Measurements from ENCODE around the gene WDR27.
"Not testable (repeated sequence)": the region's sequence is repeated elsewhere in the genome, so short reads cannot be mapped to it uniquely, and the experiment has no call there.

The WDR27 gene

DNA sequence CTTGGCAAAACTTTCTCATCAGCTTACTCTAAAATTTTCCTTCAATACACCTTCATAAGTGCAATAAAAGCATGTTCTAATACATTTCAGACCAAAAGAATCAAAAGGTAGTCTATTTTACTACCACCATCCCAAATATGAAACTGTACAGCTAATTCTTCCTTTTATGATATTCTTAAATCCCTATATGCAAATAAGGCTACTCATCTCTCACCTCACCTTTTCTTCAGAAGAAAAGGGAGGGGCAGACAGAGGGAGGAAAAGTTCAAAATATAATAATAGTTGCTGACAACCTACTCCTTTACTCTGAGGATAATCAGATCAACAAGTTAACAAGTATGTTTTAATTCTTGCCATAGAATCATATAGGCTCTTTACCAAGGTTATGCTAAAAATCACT, 7.5 kb upstream of the WDR27 start:
- no peak for DNase-seq

DNA sequence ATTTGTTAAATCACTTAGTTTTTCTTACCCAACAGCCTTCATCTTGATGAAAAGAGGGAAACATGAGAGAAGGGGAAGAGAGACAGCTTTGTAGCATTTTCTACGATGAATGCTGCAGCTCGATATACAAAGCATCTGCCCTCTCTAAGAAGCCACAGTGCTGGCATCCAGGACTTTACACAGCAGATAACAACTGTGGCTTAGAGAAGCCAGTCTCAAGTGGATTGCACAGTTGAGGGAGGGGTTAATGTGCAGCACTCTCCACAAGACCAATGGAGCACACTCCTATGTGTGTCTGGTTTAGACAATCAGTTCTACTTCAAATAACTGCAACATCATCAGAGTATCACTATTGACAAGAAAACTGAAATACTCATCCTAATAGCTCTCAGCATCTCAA, 5.9 kb upstream of the WDR27 start:
- DNase-seq: no peak

DNA sequence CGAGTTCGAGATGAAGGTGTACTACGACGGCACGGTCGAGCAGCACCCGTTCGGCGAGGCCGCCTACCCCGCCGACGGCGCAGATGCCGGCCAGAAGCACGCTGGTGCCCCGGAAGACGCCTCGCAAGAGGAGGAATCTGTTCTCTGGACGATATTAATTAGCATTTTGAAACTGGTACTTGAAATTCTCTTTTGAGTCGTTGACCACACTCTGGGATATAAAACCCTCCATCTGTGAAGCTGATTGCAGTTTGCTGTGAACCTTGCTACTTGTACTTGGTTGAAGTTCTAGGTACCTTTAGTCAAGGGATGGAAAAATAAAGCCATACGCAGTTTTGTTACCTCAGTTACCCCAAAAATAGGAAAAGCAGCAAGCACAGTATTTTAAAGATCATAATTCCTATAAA, 1.0 kb upstream of the WDR27 start:
- DNase-seq: no peak

DNA sequence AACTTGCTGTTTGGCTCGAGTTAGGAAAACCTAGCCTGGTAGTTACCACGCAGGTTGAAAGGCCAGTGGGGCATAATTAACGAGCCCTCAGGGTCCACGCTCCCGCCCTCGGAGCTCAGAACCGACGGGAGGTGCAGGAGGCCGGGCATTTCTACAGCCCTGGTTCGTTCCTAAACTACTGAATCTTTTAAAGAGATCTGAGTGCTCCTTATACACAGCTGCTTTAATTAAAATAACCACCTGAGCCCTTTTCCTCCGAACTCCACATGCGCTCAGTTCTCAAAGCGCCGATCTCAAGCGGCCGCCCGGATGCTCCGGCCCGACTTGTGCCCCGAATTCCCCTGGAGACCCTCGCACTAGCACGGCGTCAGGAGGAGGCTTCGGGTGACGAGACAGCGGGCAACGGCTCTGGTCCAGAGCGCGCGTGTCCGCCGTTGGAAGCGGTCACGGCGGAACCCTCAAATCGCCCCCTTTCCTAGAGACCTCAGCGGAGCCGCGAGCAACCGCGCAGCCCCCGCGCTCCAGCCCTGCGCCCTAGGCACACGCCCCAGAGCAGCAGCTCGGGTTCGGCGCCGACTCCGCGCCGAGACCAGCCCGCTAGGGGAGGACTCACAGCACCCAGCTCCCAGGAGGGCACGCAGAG, 397 bp downstream of the WDR27 start:
- no peak for DNase-seq

DNA sequence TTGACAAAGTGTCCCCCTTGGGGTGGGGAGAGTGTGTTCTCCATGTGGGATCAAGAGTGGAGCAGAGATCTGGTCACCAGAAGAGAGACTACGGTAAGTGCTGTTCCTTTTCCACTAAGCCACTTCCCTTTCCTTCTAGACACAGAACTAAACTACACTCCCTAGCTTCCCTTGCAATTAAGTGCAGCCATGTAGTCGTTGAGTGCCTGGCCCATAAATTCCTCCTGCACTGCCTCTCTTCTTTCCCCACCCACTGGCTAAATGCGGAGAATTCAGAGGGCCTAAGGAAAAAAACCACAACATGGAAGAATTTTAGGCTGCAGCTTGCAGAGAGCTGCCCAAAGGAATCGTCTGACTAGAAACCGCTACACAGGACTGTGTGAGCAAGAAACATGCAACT, 1.5 kb downstream of the WDR27 start:
- DNase-seq: no peak

DNA sequence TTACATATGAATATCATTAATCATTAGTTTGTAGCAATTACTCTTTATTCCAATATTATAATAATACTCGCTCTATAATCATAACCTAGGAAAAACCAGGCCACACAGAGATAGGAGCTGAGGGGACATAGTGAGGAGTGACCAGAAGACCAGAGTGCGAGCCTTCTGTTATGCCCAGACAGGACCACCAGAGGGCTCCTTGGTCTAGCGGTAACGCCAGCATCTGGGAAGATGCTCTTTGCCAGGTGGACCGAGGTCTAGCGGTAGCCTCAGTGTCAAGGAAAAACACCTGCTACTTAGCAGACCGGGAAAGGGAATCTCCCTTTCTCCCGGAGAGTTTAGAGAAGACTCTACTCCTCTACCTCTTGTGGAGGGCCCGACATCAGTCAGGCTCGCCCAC, 4.7 kb downstream of the WDR27 start:
- DNase-seq: not testable (repeated sequence)

DNA sequence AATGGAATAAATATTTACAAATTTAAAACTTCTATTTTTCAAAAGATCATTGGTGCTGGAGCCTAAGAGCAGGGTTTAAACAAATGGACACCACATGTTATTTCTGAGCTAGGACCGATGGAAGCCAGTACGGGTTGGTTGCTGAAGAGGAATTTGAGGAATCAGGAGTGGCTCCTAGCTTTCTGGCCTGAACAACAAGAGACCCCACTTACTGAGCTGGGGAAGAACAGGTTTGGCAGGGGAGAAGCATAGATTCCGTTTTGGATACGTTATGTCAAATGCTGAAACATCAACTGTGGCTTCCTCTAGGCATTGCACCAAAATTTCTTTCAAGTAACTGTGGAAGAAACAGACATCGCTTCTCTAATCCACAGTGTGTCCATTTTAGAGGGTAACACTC, 6.7 kb downstream of the WDR27 start:
- no peak for DNase-seq

DNA sequence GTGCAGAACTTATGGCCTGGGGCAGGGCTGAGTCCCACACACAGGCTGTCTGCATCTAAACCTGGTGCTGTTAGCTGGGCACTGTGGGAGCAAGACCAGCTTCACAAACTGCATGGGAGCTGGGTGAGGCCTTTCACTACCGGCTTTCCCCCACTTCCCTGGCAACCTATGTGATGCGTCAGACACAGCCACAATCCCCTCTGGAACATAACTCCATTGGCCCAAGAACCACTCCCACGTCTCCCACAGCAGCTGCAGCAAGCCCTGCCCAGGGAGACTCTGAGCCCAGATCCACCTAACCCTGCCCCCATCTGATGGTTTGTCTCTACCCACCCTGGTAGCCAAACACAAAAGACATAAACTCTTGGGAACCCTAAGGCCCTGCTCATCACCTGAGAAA, 9.3 kb downstream of the WDR27 start:
- no peak for DNase-seq

DNA sequence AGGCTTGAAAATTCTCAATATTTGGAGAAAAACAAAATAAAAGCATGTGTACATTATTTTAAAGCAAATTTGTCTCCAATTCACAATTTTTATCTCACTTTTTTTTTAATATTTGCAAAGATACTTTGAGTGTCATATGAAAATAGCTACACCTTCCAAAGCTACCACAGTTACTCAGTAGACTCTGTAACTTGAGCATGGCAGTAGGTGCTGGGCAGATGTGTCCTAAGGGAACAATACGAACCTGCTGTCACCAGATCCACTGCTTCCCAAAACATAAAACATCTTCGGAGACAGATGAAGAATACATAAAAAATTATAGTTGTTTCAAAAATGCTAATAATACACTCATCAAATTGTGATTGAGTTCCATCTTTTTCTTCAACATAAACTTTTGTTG, 10.6 kb downstream of the WDR27 start:
- no peak for DNase-seq

DNA sequence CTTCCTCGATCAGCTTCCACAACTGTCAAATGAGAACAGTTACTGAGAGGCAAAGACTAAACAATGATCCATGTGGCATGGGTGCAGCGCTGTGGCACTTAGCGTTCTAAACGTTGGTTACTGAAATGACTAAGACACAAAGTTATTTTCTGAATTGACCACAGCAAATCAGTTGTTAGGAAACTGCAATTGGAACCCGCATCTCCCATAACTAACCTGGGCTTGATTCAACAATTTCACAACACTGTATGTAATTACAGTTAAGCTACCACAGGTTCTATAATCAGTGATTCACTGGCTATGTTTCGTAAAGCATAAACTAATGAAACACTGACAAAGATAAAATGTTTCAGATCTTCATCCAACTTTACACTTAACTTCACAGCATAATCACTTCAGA, 12.5 kb downstream of the WDR27 start:
- no peak for DNase-seq

DNA sequence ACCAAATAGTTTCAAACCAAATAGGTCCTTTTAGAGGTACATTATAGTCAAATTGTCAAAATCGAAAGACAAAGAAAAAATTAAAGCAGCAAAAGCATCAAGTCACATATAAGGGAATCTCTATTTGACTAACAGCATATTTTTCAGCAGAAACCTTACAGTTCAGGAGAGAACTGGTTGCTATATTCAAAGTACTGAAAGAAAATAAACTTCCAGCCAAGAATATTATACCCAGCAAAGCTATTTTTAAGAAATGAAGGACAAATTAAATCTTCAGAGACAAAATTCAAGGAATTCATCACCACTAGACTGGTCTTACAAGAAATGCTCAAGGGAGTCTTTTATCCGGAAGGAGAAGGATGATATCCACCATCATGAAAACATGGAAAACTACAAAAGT, 16.0 kb downstream of the WDR27 start:
- DNase-seq: no peak

DNA sequence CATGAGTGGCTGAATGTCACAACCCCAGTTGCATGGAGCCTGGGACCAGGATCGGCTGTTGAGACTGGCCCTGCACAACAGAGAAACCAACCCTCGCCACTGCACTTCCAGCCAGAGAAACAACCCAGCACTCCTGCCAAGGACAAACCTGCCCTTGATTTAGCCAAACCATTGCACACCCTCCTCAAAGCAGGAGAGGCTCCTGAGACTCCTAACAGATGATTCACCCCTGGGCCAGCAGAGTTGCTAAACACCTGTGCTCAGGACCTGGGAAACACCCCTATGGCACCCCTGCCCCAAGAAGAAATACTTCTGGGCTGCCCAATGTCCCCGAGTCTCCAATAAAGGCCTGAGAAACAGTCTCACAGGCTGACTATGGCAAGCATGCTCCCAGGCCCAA, 17.8 kb downstream of the WDR27 start:
- no peak for DNase-seq

DNA sequence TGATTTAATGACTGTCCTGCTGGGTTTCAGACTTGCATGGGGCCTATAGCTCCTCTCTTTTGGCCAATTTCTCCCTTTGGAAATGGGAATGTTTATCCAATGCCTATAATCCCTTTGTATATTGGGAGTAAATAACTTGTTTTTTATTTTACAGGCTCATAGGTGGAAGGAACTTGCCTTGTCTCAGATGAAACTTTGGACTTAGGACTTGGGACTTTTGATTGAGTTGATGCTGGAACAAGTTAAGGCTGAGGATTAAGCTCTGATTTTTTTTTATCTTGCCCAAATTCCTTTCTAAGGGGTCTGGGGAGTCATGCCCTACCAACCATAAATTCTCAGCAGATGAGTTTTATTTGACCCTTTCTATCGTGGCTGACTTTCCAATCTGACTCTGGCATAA, 23.5 kb downstream of the WDR27 start:
- no peak for DNase-seq

DNA sequence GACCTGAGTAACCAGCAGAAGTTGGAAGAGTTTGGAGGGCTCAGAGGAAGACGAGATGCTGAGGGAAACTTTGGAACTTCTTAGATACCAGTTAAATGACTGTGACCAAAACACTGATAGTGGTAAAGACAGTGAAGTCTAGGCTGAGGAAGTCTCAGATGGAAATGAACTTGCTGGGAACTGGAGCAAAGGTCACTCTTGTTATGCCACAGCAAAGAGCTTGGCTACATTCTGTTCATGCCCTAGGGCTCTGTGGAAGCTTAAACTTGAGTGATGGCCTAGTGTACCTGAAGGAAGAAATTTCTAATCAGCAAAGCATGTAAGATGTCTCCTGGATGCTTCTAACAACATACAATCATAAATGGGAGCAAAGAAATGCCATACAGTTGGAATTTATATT, 24.7 kb downstream of the WDR27 start:
- DNase-seq: no peak

DNA sequence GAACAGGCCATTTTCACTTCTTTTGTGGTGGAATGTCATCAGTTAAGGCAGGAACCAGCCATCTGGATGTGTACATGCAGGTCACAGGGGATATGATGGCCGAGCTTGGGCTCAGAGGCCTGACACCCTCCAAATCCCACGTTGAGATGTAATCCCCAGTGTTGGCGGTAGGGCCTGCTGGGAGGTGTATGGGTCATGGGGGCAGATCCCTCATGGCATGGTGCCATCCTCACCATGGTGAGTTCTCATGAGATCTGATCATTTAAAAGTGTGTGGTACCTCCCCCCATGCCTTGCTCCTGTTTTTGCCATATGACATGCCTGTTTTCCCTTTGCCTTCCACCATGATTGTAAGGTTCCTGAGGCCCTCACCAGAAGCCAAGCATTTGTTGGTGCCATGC, 26.8 kb downstream of the WDR27 start:
- no peak for DNase-seq

DNA sequence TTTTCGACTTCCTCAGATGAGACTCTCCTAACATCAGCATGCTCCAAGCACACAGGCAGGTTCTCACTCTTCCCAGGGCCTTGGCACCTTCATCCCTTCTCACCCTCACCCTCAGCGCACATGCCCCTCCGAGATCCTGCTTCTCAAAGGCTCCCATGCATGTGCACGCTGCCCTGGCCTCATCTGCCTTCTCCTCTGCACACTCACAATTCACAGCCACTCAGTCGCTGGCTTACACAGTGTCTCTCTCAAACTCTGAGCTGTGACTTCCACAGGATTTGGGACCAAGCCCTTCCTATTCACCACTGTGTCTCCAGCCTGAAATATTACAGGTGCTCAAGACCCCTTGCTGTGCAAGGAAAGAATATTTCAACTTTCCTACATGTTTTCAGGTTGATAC, 30.3 kb downstream of the WDR27 start:
- DNase-seq: no peak

DNA sequence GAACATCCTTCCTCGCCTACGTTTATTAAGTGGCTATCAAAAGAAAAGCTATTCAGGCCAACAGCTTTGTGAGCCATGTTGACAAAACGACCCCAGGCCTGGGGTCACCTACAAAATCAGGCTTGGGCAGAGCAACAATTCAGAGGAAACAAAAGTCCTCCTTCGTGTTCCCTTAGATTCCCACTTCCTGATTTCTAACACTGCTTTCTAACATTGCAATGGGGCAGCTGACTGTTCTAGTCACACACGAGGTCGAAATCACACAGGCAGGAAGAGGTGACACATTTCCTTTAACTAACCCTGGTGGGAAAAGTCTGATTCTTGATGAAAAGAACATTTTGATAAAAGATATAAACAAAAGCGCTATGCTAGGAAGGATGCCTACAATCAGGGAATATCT, 31.9 kb downstream of the WDR27 start:
- no peak for DNase-seq

DNA sequence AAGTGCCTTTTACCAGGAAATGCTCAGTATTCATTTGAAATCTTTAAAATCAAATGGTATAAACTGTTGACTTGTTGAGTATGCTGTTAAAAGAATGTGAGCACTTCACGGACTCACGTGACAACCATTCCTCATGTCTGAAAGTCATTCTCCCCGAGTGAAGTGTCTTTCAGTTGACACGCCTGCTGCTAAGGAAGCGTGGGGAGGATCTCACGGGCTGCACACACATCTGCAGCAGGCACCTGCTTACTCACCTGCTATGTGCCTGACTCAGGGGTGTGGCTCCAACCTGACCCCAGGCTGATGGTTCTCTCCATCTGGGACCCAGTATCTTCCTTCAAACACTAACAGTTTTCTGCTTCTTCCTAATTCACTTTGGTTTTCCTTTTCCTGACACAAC, 32.7 kb downstream of the WDR27 start:
- DNase-seq: no peak

DNA sequence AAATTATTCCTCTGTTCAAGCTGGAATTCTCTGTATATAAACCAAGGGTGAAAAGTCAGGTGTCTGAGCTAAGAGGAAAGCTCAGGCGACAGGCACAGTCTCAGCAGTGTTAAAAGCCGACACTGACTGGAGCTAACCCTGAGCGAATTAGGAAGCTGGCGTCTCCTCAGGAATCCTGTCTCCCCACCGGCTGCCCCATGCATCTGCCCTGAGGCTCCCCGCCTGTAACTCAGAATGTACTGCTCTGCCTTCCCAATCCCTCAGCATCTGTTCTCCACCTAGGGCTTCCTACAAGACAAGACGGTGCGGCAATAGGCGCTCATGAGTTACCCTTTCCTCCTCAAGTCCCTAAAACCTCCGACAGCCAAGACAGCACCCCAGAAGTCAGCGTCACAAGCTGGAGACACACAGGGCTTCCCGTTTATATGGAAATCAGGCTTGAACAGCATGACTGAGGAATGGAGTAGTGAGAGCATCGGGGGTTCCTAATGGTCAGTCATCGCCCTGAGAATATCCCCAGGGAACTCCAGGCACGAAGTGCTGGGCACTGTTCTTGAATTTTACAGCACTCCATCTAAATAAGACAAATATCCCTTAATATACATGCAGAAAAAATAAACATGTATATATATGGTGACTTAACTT, 33.5 kb downstream of the WDR27 start:
- DNase-seq: no peak

DNA sequence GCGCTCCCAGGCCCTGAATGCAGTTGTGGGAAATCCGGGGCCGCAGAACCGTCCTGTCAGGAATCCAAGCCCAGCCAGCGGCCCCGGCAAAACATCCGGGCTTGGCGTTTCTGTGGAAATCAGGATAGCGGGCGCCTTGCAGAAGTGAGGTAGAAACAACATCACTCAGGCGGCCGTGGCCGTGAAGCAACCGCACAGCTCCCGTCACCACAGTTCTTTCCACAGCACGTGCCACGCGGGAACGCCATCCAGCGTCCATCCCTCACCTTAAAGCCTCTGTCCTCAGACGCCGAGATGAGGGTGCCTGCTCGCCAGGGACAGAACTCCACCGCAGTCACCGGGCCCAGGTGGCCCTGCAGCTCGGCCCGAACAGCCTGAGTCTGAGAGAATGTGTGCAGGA, 34.1 kb downstream of the WDR27 start:
- DNase-seq: no peak

DNA sequence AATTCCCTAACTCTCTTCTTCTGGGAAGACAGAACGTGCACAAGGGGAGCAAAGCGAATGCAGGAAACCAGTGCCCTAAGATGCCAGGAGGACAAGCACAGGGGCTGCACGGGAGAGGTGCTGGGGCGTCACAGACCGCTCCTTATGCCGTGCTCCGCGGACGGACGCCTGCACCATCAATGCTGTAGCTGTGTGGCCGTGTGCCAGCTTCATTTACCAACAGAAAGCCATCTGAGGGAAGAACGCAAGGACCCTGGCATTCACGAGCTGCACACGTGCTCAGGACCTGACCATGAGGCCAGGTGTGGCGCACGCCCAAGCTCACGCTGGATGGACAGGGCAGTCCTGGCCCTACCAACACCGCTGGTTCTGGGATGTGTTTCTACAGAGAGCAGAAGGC, 35.4 kb downstream of the WDR27 start:
- DNase-seq: no peak

DNA sequence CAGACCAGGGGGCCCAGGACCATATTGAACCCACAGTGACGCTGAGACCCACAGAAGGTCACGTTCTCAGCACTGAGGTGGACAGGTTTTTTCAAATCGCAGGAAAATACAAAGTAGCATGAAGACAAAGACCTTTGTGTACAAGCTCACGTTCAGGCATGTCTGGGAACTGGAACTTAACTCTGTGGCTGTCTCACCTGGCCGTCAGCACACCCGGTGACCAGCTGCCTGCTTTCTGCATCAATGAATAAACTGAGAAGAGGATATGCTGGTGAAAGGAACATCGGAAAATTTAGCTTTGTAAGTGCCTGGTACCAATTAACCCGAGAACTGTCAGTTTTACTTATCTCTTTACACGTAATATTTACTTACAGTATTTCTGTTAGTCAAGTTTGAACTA, 36.5 kb downstream of the WDR27 start:
- no peak for DNase-seq

DNA sequence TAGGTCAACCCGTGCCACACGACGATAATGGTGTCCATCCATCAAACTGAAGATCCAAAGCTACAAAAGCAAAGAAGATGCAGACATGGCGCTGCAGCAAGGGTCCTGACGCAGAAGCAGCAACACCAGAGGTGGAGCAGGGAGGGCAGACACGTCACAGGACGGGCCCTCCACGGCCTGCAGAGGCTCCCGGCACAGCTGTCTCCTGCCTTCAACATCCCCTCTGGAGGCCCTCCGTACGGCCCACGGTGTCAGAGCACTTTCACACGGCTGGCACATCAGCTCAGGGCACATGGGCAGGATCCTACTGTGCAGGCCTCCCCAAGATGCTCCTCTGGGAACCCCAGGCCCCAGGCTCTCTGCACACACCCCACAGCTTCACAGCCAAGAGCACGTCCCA, 37.6 kb downstream of the WDR27 start:
- DNase-seq: no peak

DNA sequence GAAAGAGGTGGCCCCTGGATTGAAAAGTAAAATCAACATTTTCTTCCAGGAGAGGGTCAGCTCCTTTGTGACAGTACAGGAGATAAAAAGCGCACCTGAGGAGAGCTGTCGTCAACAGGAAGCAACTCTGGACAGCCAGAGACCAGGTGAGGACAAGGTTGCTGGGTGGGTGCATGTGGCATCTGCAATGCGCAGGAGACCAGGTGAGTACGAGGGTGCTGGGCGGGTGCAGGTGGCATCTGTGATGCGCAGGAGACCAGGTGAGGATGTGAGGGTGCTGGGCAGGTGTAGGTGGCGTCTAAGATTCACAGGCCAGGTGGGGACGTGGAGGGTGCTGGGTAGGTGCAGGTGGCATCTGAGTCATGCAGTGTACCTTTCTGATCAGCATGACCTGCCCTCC, 38.4 kb downstream of the WDR27 start:
- no peak for DNase-seq

DNA sequence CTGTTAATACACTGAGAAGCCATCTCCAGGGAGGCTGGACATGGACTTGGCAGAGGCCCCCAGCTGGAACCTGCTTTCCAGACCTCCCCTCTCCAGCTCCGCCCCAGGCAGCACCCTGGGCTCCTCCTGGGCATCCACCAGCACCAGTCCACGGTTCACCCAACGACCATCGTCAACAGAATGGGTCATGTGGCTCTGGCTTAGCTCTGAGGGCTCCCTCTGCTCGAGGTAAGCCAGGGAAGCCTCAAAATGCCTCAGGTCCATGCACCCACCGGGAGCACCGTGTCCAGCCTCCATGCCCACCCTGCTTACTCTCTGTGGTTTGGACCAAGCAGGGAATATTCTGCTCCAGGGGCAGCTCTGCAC, 40.5 kb downstream of the WDR27 start:
- DNase-seq: no peak
